Articular chondrocyte of knee joint (primary cell): Measurements from ENCODE around the gene RRH. TPM values are rescaled to one million over a fixed set of nuclear protein-coding genes. Genes with fewer than 3 reads are reported as not detected.

Experiments
- total RNA-seq: library from RNA; depleted of rRNA; stranded (reverse); fragments of >200 nt; gene quantifications from 2 replicates; pipeline ENCODE4 v1.2.3, GENCODE V29; 2012

The RRH gene, protein sequence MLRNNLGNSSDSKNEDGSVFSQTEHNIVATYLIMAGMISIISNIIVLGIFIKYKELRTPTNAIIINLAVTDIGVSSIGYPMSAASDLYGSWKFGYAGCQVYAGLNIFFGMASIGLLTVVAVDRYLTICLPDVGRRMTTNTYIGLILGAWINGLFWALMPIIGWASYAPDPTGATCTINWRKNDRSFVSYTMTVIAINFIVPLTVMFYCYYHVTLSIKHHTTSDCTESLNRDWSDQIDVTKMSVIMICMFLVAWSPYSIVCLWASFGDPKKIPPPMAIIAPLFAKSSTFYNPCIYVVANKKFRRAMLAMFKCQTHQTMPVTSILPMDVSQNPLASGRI
- total RNA-seq, result 0.11 and 0.13 TPM in 2 replicates

DNA sequence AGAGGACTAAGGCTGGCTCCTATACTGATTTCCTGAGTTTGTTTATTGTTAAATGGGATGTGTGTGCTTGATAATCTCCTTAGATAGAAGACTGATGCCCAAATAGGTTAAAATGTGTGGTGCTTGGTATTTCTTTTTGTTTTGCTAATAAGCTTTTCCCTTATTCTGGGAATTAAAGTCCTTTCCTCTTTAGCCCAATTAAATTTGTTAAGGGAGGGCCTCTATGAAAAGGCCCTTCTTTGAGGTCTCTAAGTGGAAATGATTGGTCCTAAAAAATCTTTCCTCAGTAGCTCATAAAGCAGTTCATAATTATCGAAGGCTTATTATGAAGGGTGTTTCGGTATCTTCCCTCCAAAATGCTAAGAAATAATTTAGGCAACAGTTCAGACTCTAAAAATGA lies at the start of gene RRH:
Gene RRH (plus strand): TSS at position 301 of the 400 bp plus-strand sequence. CDS start 56 bp downstream, at position 357.

DNA sequence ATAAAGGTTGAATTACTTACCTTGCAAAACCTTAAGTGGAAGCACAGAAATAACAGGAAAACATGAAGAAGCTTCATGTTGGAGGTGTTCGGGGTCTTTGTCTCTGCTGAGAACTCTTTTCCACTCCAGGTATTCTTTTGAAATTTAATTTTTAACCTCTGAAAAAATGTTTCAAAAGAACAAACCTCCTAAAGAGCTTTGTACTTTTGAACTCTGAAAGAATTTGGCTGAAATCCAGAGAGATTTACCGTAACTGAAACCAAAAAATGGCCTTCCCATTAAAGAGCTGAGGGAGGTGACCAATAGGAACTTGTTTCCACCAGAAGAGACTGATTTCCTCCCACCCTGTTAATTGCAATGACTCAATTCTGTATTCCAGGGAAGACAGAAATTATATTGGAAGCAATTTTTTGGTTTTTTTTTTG lies 25.9 kb upstream of the RRH start, which contains the start of gene CFI:
Gene CFI (minus strand): TSS at position 105 of the 425 bp plus-strand sequence. CDS start 28 bp downstream, at position 77.

DNA sequence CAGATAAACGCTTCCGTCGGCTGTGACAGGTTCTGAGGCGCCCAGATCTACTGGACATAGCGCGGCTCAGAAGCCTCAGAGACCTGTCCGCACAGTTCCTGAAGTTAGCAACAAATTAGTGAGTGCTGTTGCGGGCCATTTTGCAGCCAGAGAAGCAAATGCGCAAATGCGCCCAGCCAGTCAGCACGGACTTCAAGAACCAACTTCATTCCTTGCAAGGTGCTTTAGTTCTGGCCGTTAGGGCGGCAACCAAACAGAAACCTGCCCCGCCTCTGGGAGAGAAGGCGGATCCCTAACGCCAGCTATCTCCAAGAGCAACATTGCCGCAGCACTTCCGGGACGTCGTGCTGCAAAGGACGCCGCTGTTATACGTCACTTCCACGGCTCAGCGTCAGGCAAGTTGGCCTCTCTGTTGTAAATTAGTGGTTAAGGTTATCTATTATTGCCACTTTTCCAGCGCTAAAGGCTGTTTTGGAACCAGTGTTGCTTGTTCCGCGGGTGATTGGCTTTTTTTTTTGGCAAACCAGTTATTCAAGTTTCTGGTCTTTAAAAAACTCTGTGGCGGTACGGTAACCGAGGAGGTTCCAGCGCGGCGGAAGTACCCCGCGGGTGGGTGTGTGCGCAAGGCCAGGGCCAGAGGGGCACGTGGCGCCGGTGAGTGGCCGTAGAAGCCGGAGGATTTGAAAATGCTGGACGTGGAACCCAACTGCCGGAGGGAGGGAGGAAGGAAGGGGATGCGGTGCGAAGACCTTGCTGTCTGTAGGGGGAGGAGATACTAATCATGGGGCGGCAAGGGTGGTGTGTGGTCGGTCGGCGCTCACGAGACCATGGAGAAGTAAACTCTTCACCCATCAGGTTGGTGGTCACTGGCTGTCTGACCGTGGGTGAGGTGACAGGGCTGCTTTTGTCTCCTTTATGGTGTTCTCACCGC lies 12.4 kb upstream of the RRH start, which contains the start of gene GAR1:
Gene GAR1 (plus strand): TSS at position 612 of the 931 bp plus-strand sequence. CDS start 403 bp downstream, outside the sequence.

DNA sequence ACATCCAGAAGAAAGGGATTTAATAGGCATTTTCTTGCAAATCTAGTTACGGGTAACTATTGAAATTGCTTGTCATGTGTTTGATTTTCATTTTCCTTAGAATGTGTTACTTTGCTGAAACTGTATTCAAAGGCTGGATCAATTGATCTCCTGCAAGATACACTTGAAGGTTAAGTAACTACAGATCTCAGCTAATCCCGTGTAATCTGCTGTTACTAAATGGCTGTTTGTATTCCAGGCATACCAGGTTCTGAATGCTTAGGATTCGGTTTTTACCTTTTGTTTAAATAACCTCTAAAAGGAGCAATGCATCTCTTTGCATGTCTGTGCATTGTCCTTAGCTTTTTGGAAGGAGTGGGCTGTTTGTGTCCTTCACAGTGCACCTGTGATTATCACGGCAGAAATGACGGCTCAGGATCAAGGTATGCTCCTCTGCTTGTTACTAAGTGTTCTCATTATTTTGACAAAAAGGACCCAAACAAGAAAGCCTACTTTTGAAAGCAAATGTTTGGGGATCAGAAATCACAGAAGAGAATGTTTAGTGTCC lies 20.2 kb downstream of the RRH start, which contains the start of gene LRIT3:
Gene LRIT3 (plus strand): TSS at position 212 of the 547 bp plus-strand sequence. CDS start 95 bp downstream, at position 307.

Other genes starting within 250 kb of the RRH start
- gene CASP6, start 124.5 kb upstream of the RRH start, total RNA-seq, result 22.7 and 32.5 TPM in 2 replicates
- gene PLA2G12A, start 97.9 kb upstream of the RRH start, total RNA-seq, result 16.1 and 30.6 TPM in 2 replicates
- 25.5 and 59.7 TPM in 2 replicates for gene CFI, start 26.0 kb upstream of the RRH start, total RNA-seq
- 8.0 and 8.2 TPM in 2 replicates for gene GAR1, start 12.2 kb upstream of the RRH start, total RNA-seq
- 0.13 and 0.22 TPM in 2 replicates for gene LRIT3, start 20.1 kb downstream of the RRH start, total RNA-seq
- gene EGF, start 84.9 kb downstream of the RRH start, total RNA-seq, result 0.78 and 2.5 TPM in 2 replicates